ENCODE data around the gene NANS. TPM values are rescaled to one million over a fixed set of nuclear protein-coding genes. Genes with fewer than 3 reads are reported as not detected.
A peak's percentile ranks its signal among the peaks of the same experiment; 100 is the strongest.

The NANS gene, protein sequence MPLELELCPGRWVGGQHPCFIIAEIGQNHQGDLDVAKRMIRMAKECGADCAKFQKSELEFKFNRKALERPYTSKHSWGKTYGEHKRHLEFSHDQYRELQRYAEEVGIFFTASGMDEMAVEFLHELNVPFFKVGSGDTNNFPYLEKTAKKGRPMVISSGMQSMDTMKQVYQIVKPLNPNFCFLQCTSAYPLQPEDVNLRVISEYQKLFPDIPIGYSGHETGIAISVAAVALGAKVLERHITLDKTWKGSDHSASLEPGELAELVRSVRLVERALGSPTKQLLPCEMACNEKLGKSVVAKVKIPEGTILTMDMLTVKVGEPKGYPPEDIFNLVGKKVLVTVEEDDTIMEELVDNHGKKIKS
- 56.8 and 73.6 TPM in 2 replicates for total RNA-seq

DNA sequence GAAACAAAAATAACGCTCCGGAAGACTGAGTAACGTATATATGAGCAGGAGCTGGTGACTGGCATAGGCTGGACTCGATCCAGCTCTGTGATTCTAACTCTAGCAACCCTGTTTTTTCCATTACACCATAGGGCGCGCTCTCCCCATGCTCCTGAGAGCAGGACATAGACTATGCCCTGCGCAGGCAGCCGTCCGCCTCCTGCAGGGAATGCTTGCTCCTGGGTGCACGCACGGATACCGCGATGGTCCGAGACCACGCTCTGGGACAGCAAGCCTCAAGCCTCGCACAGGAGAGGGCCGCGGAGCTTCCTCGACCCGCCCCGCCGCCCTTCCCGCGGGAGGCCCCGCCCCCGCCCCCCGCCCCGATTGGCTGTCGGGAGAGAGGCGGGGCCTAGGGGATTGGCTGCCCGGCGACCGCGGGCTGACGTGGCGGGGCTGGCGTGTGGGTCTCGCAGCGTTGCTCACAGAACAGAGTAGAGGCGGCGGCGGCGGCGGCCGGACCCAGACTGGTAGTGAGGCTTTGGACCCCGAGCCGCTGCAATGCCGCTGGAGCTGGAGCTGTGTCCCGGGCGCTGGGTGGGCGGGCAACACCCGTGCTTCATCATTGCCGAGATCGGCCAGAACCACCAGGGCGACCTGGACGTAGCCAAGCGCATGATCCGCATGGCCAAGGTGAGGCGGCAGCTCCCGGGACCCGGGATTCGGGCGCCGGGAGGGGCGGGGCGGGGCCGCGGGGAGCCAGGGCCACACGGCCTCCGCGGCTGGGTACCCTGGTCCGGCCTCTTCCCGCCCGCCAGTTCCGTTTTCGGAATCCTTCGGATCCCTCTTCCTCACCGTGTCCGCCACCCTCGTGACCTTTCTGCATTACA is at the start of gene NANS:
TSS of gene NANS (plus strand) at position 464 of the 869 bp plus-strand sequence. CDS start at position 541, 77 bp downstream.
- TF ChIP-seq, protein P1, sequence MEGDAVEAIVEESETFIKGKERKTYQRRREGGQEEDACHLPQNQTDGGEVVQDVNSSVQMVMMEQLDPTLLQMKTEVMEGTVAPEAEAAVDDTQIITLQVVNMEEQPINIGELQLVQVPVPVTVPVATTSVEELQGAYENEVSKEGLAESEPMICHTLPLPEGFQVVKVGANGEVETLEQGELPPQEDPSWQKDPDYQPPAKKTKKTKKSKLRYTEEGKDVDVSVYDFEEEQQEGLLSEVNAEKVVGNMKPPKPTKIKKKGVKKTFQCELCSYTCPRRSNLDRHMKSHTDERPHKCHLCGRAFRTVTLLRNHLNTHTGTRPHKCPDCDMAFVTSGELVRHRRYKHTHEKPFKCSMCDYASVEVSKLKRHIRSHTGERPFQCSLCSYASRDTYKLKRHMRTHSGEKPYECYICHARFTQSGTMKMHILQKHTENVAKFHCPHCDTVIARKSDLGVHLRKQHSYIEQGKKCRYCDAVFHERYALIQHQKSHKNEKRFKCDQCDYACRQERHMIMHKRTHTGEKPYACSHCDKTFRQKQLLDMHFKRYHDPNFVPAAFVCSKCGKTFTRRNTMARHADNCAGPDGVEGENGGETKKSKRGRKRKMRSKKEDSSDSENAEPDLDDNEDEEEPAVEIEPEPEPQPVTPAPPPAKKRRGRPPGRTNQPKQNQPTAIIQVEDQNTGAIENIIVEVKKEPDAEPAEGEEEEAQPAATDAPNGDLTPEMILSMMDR (IDR thresholded peaks at IDR 0.05; ENCODE audit: insufficient read depth, low read length, poor library complexity, severe bottlenecking), result no peak
- Histone ChIP-seq H3K36me3 (ENCODE audit: control insufficient read depth, insufficient read depth, low read length) (peaks cover 2% of the 10 kb centered on the region), H3K27me3 (ENCODE audit: control insufficient read depth, insufficient read depth, low read length) (no peaks in the 10 kb centered on the region), H3K4me3 (ENCODE audit: low read depth, low read length) (peak within 1 kb of the TSS; percentile 69)
- peak; percentile 69 for DNase-seq (ENCODE audit: low read depth)

DNA sequence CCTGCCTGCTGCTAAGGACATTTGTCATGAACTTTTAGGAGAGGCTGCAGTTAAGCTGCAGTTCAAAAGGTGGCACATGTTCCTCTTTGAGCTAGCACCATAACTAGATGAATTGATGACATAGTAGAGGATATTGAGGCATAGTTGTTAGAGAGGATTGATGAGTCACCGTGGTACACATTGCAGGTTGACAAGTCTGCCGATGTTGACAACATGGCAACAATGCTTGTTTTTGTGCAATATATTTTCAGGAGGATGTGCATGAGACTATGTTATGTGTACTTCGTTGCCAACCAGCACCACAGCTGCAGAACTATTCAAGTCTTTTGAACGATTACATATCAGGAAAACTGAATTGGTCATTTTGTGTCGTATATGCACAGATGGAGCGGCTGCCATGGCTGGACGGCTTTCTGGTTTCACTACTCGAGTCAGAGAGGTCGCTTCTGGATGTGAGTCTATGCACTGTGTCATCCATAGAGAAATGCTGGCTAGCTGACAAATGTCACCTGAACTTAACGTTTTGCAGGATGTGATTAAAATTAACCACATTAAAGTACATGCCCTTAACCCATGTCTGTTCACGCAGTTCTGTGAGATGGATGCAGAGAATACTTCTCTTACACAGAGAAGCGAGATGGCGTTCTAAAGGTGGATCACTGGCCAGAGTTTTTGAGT is 49.1 kb upstream of the NANS start:
- Histone ChIP-seq H3K4me3 (ENCODE audit: low read depth, low read length) (no peak overlapping the region), H3K27me3 (ENCODE audit: control insufficient read depth, insufficient read depth, low read length) (no peaks in the 10 kb centered on the region), H3K36me3 (ENCODE audit: control insufficient read depth, insufficient read depth, low read length) (peaks cover 1% of the 10 kb centered on the region)
- TF ChIP-seq, protein P1 (IDR thresholded peaks at IDR 0.05; ENCODE audit: insufficient read depth, low read length, poor library complexity, severe bottlenecking), result no peak
- no peak for DNase-seq (ENCODE audit: low read depth)

DNA sequence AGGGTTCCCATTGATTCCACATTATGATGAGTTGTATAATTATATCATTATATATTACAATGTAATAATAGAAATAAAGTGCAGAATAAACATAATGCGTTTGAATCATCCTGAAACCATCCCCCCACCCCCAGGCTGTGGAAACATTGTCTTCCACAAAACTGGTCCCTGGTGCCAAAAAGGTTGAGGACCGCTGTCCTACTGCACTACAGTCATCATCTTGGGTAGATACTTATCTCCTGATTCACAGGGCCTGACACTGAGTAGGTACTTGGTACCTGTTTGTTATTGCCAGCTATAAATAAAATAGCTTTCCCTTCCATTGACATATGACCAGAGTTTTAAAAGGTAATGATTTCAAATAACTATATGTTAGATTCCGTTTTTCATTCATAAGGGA is 47.8 kb upstream of the NANS start:
- no peak for DNase-seq (ENCODE audit: low read depth)
- TF ChIP-seq, protein P1 (IDR thresholded peaks at IDR 0.05; ENCODE audit: insufficient read depth, low read length, poor library complexity, severe bottlenecking), result no peak
- peaks cover 1% of the 10 kb centered on the region for H3K36me3 ChIP-seq (ENCODE audit: control insufficient read depth, insufficient read depth, low read length)

DNA sequence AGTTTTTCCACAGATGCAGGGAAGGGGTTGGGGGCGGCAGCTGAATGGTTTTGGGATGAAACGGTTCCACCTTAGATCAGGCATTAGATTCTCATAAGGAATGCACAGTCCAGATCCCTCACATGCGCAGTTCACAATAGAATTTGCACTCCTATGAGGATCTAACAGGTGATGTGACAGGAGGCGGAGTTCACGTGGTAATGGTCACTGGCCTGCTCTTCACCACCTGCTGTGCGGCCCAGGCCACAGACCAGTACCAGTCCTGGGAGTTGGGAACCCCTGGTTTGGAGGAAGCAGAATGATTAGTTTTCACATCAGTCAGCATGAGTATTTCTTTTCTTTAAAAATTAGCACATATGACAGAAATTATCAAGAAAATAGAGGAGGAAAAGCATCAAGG is 47.1 kb upstream of the NANS start:
- H3K36me3 ChIP-seq (ENCODE audit: control insufficient read depth, insufficient read depth, low read length), result peaks cover 1% of the 10 kb centered on the region
- no peaks in the 10 kb centered on the region for H3K27me3 ChIP-seq (ENCODE audit: control insufficient read depth, insufficient read depth, low read length)
- no peak for DNase-seq (ENCODE audit: low read depth)
- no peak overlapping the region for H3K4me3 ChIP-seq (ENCODE audit: low read depth, low read length)
- TF ChIP-seq, protein P1 (IDR thresholded peaks at IDR 0.05; ENCODE audit: insufficient read depth, low read length, poor library complexity, severe bottlenecking), result no peak

More for the DNA sequence above, 47.8 kb upstream of the NANS start:
- no peaks in the 10 kb centered on the region for H3K27me3 ChIP-seq (ENCODE audit: control insufficient read depth, insufficient read depth, low read length)
- H3K4me3 ChIP-seq (ENCODE audit: low read depth, low read length), result no peak overlapping the region

DNA sequence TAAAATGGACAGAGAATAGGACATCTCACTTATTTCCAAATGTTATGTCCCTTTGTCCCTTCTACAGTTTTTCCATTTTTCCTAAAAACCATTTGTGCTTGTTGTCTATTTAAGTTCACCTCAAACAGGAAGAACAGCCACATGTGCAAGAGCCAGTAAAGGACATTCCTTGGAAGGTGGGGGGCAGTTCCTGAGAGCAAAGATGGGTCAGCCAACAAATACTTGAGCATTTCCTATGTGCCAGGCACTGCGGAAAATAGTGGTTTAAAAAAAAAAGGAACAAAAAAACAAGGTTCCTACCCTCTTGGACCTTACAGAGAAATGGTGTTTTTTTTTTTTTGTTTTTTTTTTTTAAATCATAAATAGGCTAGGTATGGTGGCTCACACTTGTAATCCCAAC is 46.6 kb upstream of the NANS start:
- Histone ChIP-seq H3K27me3 (ENCODE audit: control insufficient read depth, insufficient read depth, low read length) (no peaks in the 10 kb centered on the region), H3K4me3 (ENCODE audit: low read depth, low read length) (no peak overlapping the region), H3K36me3 (ENCODE audit: control insufficient read depth, insufficient read depth, low read length) (peaks cover 1% of the 10 kb centered on the region)
- TF ChIP-seq, protein P1 (IDR thresholded peaks at IDR 0.05; ENCODE audit: insufficient read depth, low read length, poor library complexity, severe bottlenecking), result no peak
- DNase-seq (ENCODE audit: low read depth), result no peak
